HFF-Myc (cell line): Measurements from ENCODE around the gene CYP19A1.

Source experiments
- DNase-seq: peaks from one replicate; pipeline ENCODE4 v3.0.0-alpha.2; 2011; ENCODE audit warnings: low read depth; ENCODE audit errors: extremely low read depth
- H3K4me3 ChIP-seq: replicated peaks from 2 replicates; pipeline ENCODE4 v1.5.1; 2011; ENCODE audit warnings: low read depth, mild to moderate bottlenecking, control low read depth, low read length
- TF ChIP-seq, protein P1 (sequence below): IDR thresholded peaks from 2 replicates; pipeline ENCODE4 v1.5.1; 2012; ENCODE audit warnings: mild to moderate bottlenecking, low read depth, low read length, control low read depth; ENCODE audit errors: missing control alignments

The CYP19A1 gene

DNA sequence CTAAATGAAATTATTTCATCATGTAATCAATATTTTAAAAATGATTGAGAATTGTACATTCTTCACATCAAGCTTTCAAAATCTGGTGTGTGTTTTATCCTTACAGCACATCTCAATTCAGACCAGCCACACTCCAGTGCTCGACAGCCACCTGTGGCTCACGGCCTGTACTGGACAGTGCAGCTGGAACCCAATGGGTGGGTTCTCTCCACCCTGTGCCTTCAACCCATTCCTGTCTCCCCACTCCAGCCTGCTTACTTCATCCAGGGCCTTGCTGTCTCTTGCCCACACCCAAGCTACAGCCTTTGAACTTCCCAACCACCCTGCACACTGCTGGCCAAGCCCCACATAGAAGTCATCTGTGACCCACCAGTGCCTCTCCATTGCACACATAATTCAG is 17.6 kb downstream of the CYP19A1 start:
- TF ChIP-seq, protein P1, sequence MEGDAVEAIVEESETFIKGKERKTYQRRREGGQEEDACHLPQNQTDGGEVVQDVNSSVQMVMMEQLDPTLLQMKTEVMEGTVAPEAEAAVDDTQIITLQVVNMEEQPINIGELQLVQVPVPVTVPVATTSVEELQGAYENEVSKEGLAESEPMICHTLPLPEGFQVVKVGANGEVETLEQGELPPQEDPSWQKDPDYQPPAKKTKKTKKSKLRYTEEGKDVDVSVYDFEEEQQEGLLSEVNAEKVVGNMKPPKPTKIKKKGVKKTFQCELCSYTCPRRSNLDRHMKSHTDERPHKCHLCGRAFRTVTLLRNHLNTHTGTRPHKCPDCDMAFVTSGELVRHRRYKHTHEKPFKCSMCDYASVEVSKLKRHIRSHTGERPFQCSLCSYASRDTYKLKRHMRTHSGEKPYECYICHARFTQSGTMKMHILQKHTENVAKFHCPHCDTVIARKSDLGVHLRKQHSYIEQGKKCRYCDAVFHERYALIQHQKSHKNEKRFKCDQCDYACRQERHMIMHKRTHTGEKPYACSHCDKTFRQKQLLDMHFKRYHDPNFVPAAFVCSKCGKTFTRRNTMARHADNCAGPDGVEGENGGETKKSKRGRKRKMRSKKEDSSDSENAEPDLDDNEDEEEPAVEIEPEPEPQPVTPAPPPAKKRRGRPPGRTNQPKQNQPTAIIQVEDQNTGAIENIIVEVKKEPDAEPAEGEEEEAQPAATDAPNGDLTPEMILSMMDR = no peak
- no peak overlapping the region for H3K4me3 ChIP-seq
- DNase-seq = no peak

DNA sequence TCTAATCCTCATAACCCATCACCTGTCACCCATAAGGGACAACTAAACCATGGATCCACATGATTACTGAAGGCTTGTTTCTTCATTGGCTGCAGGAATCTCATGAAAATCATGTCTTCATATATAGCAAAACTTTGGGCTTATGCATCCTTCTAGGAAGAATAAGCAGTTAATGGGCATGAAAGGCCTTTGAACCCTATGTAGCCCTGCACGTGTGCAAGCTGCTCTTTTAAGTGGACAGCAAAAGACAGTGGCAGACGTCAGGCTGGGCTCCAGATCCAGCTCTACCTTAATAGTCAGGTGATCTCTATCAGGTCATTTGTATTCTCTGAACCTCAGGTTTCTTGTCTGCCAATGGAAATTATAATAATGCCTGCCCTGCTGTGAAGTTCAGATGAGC is 18.9 kb downstream of the CYP19A1 start:
- no peak for DNase-seq
- H3K4me3 ChIP-seq = no peak overlapping the region
- TF ChIP-seq, protein P1 = no peak

DNA sequence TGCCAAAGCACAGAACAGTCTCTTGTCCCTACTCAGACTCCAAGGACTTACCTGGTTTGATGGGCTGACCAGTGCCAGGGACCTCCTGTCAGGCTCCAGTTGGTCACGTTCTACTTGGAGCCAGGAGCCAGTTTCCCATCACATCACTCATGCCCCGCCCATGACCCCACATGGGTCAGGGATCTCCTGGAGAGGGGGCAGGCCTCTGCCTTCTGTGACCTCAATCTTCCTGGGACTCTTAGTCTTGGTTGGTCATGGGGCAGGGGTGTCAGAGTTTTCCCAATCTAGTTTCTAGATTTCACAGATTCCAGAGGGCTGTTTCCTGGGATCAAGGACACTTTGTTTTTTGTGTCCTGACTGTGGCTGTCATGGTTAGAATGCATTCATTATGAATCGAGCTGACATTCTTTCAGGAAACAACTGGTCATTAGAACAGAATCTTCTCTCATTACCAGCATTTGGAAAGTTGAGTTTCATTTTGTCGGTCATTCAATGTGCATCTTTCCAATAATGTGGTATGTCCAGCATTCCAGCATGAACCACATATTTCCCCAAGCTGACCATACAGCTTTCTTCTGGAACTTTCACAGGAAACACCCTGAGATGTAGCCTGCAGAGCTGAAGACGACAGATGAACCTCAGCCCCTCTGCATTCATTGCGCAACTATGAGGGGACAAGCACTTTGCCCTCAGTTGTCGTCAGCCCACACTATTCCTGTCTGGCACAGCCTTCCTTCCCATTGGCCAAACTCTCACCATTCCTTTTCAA is 19.8 kb downstream of the CYP19A1 start:
- TF ChIP-seq, protein P1 = no peak
- no peak overlapping the region for H3K4me3 ChIP-seq
- DNase-seq = no peak

DNA sequence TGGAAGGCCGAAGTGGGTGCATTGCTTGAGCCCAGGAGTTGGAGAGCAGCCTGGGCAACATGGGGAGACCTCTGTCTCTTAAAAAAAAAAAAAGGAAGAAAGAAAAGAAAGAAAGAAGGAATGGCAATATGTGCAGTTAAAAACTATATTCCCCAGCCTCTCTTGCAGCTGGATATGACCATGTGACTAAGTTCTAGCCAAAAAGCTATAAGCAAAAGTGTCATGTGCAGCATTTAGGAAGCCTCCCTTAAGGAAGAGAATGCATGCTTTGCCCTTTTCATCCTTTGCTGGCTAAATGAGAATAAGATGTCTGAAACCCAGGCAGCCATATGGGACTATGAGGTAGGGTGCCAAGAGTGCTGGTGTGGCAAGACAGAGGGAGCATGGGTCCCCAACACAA is 21.8 kb downstream of the CYP19A1 start:
- no peak overlapping the region for H3K4me3 ChIP-seq
- DNase-seq = no peak
- TF ChIP-seq, protein P1 = no peak

DNA sequence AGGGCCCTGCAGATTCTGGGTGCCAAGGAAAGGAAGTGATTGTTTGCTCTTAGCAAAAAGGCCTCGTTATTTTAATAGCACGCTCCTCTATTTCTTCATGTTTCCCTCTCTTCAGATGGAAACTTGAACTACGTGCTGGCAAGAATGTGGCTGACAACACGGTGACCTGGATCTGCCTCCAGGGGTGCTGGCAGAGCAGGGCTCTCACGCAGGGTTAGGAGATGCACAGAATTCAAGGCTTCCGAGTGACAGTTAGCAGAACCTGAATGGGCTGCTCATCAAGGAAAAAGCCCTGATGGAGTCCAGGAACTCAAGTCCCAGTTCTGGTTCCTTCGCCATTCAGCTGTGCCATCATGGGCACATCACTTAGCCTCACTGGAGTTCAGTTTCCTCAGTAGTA is 22.7 kb downstream of the CYP19A1 start:
- H3K4me3 ChIP-seq = no peak overlapping the region
- no peak for DNase-seq
- TF ChIP-seq, protein P1 = no peak

DNA sequence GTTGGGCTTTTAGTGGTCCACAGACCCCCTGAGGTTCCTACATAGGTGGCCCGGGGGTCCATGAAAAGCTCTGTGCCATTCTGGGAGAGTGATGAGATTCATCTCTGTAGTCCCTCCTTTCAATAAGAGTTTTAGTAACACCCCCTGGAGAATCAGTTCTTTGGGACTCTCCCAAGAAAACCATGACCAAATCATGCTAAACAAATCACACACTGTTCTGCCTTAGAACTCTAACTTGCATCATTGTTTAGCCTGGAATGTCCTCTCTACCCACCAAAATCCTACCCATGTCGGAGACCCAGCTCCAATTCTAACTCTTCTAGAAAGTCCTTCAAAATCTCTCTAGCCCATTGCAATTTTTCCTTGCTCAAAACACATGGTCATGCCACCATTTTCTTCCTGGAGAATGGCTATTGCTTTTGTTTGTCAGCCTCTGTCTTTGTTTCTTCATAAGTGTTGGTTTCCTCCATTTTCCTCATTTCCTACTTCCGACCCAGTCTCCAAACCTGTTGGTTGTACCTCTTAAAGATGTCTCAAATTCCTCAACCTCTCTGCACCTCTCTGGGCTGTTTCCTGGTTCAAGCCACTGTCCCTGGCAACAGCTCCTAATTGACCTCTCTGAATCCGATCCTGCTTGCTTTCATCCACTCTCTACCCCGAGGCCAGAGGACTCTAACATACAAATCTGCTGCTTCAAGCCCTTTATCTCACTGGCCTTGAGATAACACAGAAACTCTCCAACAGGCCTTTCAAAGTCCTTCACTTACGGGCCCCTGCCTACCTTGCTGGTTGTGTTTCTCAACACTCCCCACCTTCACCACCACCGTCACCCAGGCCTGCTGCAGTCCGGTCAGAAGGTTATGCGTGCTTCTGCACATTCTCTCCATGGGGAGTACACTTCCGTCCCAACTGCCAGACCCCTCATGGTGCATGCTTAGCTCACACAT is 23.7 kb downstream of the CYP19A1 start:
- DNase-seq = no peak
- TF ChIP-seq, protein P1 = no peak
- no peak overlapping the region for H3K4me3 ChIP-seq
